Activated naive CD8-positive, alpha-beta T cell treated with anti-CD3 and anti-CD28 coated beads, Interleukin-2, amount 10 ng/mL, durations not matched to agents 7 days and 5 days (primary cell): ENCODE data around the gene FRMD3. TPM values are rescaled to one million over a fixed set of nuclear protein-coding genes. Genes with fewer than 3 reads are reported as not detected.

Experiments
- ATAC-seq: fragments of 150-1000 bp; cut with Tn5 transposase; one replicate; pipeline ENCODE4 v1.10.0; 2021; ENCODE audit warnings: low read depth, moderate library complexity
- POLR2A ChIA-PET: fragments of 350-600 bp; sonication (Branson Sonifier 250); formaldehyde crosslinking; loops from one replicate; lab custom pipeline; 2021; ENCODE audit warnings: antibody characterized with exemption; lab: Charles Lee
- DNase-seq: peaks from one replicate; pipeline ENCODE4 v3.0.0; 2021
- H3K27ac Mint-ChIP-seq: one replicate; pipeline ENCODE4 v1.8.0; 2022; ENCODE audit warnings: mild to moderate bottlenecking, mixed read lengths
- H3K27me3 Mint-ChIP-seq: one replicate; pipeline ENCODE4 v1.8.0; 2022; ENCODE audit warnings: mild to moderate bottlenecking, moderate library complexity, mixed read lengths
- H3K36me3 Mint-ChIP-seq: one replicate; pipeline ENCODE4 v1.8.0; 2021; ENCODE audit warnings: mild to moderate bottlenecking, mixed read lengths
- H3K4me1 Mint-ChIP-seq: one replicate; pipeline ENCODE4 v1.8.0; 2021; ENCODE audit warnings: mixed read lengths
- H3K4me3 Mint-ChIP-seq: one replicate; pipeline ENCODE4 v1.8.0; 2022; ENCODE audit warnings: mild to moderate bottlenecking, moderate library complexity, mixed read lengths
- H3K9me3 Mint-ChIP-seq: one replicate; pipeline ENCODE4 v1.8.0; 2021; ENCODE audit warnings: mixed read lengths
- total RNA-seq, 2 experiments: library from RNA; stranded (reverse); gene quantifications; one replicate each; pipeline ENCODE4 v1.2.3, GENCODE V29; 2021

FRMD3 gene
- total RNA-seq, 2 experiments from 2014 or later = 1.2 TPM

DNA sequence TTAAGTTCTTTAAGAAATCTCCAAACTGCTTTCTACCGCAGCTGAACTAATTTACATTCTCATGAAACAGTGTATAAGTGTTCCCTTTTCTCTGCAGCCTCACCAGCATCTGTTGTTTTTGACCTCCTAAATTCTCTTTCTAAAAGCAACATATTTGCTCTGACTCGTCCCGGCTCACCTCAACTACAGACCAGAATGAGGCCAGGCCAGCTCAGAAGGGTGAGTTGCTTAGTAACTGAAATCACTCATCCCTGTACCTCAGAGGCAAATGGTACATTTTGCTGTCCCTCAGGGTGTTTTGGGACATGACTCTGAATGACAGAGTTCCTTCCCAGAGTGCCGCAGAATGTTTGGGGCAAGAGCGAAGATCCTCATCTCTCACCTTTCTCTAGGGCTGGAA is 127.5 kb downstream of the FRMD3 start:
- H3K9me3 Mint-ChIP-seq = peaks cover 2% of the 10 kb centered on the region
- H3K27me3 Mint-ChIP-seq = no peaks in the 10 kb centered on the region
- ATAC-seq (no peak), DNase-seq (no peak)
- H3K4me1 Mint-ChIP-seq = no peaks in the 10 kb centered on the region
- H3K36me3 Mint-ChIP-seq = peaks cover 3% of the 10 kb centered on the region
- H3K27ac Mint-ChIP-seq = no peak overlapping the region
- POLR2A ChIA-PET = no interaction called here
- no peak overlapping the region for H3K4me3 Mint-ChIP-seq

DNA sequence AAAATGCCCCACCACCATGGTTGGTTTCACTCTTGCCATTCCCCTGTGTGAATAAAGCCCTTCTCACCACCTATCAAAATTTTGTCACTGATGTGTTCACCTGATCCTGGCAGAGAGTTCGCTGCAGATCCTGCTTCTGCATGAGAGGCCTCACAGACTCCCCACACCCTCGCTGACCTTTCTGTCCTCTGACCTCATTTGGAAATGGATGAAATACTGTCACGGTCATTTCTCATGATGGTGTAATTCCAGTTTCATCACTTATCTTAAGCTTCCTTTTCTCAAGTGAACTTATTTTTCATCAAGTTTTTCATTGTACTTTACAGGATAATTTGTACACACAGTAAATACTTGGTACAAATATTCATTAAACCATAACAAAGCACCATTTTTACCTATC is 131.3 kb downstream of the FRMD3 start:
- H3K4me1 Mint-ChIP-seq = no peaks in the 10 kb centered on the region
- POLR2A ChIA-PET = no interaction called here
- no peak overlapping the region for H3K4me3 Mint-ChIP-seq
- no peak for DNase-seq
- H3K9me3 Mint-ChIP-seq = no peaks in the 10 kb centered on the region
- H3K27me3 Mint-ChIP-seq = no peaks in the 10 kb centered on the region
- H3K36me3 Mint-ChIP-seq = no peaks in the 10 kb centered on the region
- H3K27ac Mint-ChIP-seq = no peak overlapping the region
- ATAC-seq = no peak

DNA sequence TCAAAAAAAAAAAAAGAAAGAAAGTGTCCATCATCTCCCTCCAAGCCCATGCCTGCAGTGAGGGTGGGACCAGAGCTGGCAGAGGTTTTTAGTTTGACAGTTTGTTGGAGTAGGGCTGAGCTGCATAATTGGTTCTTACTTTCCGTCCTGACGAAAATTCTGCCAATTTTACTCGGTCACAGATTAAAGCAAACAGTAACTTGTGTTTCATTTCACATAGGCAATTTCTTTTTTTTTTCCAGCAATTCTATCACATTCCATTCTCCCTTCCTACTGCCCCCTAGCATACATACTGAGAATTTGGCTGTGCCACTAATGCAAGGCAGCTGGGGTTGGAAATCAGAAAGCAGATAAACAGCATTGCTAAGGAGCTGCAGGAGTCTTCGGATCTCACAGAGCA is 132.4 kb downstream of the FRMD3 start:
- H3K27ac Mint-ChIP-seq = no peak overlapping the region
- ATAC-seq (no peak), DNase-seq (no peak)
- no peaks in the 10 kb centered on the region for H3K9me3 Mint-ChIP-seq
- POLR2A ChIA-PET = no interaction called here
- no peak overlapping the region for H3K4me3 Mint-ChIP-seq
- peaks cover 2% of the 10 kb centered on the region for H3K27me3 Mint-ChIP-seq
- H3K4me1 Mint-ChIP-seq = no peaks in the 10 kb centered on the region
- H3K36me3 Mint-ChIP-seq = no peaks in the 10 kb centered on the region

DNA sequence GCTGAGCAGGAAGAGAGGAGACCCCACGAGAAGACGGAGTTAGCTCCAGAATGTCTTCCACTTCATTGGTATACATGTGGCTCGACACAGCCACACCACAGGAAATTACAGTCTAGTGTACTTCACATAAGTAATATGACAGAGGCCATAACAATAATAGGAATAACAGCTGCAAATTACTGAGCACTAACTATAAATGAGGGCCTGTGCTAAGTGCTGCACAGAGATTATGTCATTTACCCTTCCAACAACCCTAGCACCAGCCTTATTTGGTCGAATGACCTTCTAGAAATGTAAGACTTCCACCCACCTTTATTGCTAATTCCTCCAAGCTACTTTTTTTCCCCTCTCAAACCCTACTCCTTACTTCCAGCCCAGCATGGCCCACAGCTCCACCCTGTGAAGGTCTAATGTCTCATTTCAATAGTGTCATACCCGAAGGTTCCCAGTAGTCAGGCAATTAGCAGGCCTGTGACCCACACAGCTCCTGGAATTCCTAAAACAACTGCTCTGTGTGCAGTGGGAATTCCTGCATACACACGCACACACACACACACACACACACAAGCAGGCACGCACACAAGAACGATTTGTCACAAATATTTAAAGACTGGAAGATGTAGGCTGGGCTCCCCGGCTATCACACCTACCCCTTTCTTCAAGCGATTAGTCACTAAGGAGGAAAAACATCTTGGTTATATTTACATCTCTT is 134.5 kb downstream of the FRMD3 start:
- DNase-seq (no peak), ATAC-seq (no peak)
- Mint-ChIP-seq H3K4me3 (no peak overlapping the region), H3K9me3 (no peaks in the 10 kb centered on the region), H3K36me3 (no peaks in the 10 kb centered on the region), H3K27ac (no peak overlapping the region), H3K27me3 (peaks cover 7% of the 10 kb centered on the region), H3K4me1 (no peaks in the 10 kb centered on the region)
- POLR2A ChIA-PET = no interaction called here

DNA sequence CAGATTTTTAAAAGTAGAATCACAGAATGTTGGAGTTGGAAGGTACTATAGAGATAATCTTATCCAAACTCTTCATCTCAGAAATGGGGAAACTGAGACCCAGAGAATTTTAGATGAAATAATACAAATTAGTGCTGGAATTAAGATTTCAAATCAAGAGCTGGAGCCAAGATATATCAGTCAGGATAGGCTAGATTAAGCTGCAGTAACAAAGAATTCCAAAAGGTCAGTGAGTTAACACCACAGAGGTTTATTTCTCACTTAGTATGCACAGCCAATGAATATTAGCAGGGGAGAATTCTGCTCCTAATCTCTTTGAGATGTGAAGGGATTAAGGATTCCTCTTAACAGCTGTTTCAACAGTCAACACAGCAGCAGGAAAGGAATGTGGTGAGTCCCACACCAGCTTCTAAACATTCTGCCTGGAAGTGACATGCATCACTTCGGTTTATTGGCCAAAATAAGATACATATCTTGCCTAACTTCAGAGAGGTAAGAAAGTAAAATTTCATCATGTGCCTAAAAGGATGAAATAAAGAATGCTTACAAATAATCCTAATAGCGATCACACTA is 136.8 kb downstream of the FRMD3 start:
- no peaks in the 10 kb centered on the region for H3K9me3 Mint-ChIP-seq
- peaks cover 7% of the 10 kb centered on the region for H3K27me3 Mint-ChIP-seq

DNA sequence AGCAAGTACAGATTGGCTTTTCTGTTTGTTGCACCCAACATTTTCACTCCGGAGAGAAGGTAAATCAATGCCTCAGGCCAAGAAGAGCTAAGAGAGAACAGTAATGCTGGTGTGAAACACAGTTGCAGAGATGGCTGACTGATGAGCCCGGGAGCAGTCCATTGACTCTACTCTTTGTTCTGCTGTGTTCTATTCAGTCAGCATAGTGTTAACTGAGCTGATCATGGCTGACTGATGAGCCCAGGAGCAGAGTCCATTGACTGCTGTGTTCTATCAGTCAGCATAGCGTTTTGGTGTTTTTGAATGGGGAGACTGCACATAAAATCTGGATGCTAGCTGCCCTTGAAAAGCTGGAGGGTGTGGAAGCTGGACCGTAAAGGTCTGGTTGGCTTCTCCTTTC is 141.4 kb downstream of the FRMD3 start:
- POLR2A ChIA-PET = no interaction called here

More for the DNA sequence above, 136.8 kb downstream of the FRMD3 start:
- Mint-ChIP-seq H3K36me3 (no peaks in the 10 kb centered on the region), H3K27ac (no peak overlapping the region), H3K4me1 (no peaks in the 10 kb centered on the region), H3K4me3 (no peak overlapping the region)
- no peak for ATAC-seq
- POLR2A ChIA-PET = no interaction called here
- no peak for DNase-seq

DNA sequence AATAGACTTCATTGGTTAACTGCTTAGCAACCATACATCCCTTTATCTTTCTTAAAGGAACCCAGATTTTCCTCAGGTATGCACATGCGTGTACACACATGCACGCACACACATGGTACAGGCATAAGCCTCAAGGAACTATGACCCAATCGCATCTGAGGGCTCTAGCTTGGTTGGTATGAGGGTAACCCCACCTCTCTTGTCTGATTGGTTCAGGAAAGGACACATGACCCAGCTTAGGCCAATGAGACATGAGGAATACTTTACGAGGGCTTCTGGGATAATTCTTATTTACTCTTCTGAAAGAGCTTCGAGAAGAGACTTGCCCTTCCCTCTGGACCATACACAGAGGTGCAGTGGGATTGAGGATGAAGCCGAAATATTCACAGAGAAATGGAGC is 141.9 kb downstream of the FRMD3 start:
- no peaks in the 10 kb centered on the region for H3K36me3 Mint-ChIP-seq

More for the DNA sequence above, 141.4 kb downstream of the FRMD3 start:
- ATAC-seq = no peak
- Mint-ChIP-seq H3K27me3 (peaks cover 7% of the 10 kb centered on the region), H3K27ac (no peak overlapping the region), H3K4me3 (no peak overlapping the region), H3K36me3 (no peaks in the 10 kb centered on the region), H3K4me1 (no peaks in the 10 kb centered on the region), H3K9me3 (no peaks in the 10 kb centered on the region)
- DNase-seq = no peak

DNA sequence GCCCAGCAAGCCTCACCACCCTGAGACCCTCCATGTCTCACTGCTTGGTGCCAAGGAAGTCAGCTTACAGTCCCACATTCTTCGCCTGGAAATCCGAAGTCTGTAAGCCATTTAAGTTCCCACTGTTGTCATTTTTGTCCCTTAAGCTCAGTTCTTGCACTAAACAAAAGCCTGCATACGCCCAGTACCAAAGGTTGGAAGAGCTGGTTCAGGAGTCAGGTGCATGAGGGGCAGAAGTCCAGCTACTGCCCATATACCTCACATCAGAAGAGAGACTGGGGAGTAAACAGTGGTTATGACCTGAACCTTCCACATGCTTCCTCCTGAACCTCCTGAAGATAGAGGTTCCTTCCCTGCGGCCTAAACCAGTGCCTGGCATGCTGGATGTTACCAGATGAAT is 146.0 kb downstream of the FRMD3 start:
- ATAC-seq = no peak
- Mint-ChIP-seq H3K36me3 (peaks cover 1% of the 10 kb centered on the region), H3K27ac (no peak overlapping the region), H3K9me3 (no peaks in the 10 kb centered on the region), H3K4me1 (no peaks in the 10 kb centered on the region), H3K27me3 (no peaks in the 10 kb centered on the region), H3K4me3 (no peak overlapping the region)
- POLR2A ChIA-PET = no interaction called here
- no peak for DNase-seq

More for the DNA sequence above, 141.9 kb downstream of the FRMD3 start:
- Mint-ChIP-seq H3K4me3 (no peak overlapping the region), H3K27me3 (peaks cover 7% of the 10 kb centered on the region), H3K4me1 (no peaks in the 10 kb centered on the region), H3K27ac (no peak overlapping the region), H3K9me3 (no peaks in the 10 kb centered on the region)
- POLR2A ChIA-PET = no interaction called here
- DNase-seq = no peak
- no peak for ATAC-seq

DNA sequence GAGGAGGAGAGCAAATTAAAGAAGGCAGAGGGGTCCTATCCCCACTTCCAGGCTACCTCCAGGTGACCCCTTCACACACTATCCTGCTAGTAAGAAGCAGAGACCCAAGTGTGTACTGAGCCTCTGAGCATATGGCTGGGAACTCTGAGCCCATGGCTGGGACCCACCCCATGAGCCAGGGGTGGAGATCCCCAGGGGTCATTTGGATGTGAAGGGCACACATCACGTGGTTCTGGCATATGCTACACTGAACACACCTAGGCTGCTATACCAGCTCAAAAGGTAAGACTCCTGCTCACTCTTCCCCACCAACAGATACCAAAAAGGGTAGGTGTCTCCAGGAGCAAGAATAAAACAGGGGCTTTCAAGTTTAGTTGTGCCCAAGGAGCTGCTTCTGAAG is 149.9 kb downstream of the FRMD3 start:
- no peaks in the 10 kb centered on the region for H3K4me1 Mint-ChIP-seq
- H3K27me3 Mint-ChIP-seq = no peaks in the 10 kb centered on the region
- H3K4me3 Mint-ChIP-seq = no peak overlapping the region
- H3K9me3 Mint-ChIP-seq = no peaks in the 10 kb centered on the region
- DNase-seq = no peak
- ATAC-seq = no peak
- H3K27ac Mint-ChIP-seq = no peak overlapping the region
- POLR2A ChIA-PET = no interaction called here
- peaks cover 1% of the 10 kb centered on the region for H3K36me3 Mint-ChIP-seq

DNA sequence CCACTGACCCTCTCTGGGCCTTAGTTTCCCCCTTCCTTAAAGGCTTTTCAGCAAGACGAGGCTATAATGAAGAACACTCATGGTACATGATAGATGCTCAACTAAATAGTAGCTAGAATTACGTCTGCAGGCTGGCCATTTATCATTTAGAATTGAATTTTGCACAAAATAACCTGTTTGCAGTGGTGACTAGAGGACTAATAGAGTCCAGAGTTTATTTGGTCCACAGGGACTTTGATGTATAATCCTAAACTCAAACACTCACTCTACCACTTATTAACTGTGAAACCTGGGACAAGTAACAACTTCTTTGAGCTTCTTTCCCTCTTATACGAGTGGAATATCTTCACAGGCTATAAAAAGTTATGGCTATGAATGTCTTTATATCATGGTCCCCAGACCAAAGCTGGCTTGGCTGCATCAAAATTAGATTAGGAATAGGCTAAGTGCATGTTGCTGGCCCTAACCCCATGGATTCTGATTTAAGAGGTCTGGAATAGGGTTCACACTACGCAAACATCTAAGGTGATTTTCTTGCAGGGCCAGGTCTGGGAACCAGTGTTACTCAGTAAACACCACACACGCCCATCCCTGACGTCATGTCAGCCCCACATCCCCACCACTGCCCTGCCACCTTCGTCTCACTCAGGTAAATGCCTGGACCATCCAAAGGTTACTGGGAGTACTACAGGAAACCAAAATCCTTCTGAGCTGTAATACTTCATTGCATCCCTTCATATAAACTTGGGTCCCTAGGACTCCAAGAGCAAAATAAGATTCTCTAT is 150.6 kb downstream of the FRMD3 start:
- peaks cover 4% of the 10 kb centered on the region for H3K36me3 Mint-ChIP-seq
- ATAC-seq (no peak), DNase-seq (no peak)
- H3K4me3 Mint-ChIP-seq = no peak overlapping the region
- H3K27me3 Mint-ChIP-seq = no peaks in the 10 kb centered on the region
- no peaks in the 10 kb centered on the region for H3K4me1 Mint-ChIP-seq
- no peak overlapping the region for H3K27ac Mint-ChIP-seq
- H3K9me3 Mint-ChIP-seq = peaks cover 3% of the 10 kb centered on the region
- POLR2A ChIA-PET = no interaction called here

DNA sequence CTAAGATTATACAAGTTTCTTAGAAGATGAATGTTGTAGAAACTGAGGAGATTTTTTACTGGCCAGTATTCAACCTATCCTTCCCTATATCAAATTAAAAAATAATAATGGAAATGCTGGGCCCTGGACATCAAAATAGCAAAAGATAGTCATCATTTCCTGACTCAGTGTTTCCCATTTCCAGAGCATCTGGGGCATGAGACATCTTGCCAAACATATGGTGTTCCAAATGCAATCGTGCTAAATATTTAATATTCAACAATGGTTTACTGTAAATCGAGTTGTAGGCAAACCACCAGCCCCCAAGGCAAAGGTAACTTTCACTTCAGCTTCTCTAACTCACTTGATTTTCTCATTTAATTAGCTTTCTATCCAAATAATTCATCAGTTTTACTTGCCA is 152.9 kb downstream of the FRMD3 start:
- H3K4me1 Mint-ChIP-seq = no peaks in the 10 kb centered on the region
- no peak overlapping the region for H3K4me3 Mint-ChIP-seq
- DNase-seq (no peak), ATAC-seq (no peak)
- peaks cover 4% of the 10 kb centered on the region for H3K9me3 Mint-ChIP-seq
- peaks cover 5% of the 10 kb centered on the region for H3K36me3 Mint-ChIP-seq
- H3K27ac Mint-ChIP-seq = no peak overlapping the region
- no peaks in the 10 kb centered on the region for H3K27me3 Mint-ChIP-seq
- POLR2A ChIA-PET = no interaction called here

DNA sequence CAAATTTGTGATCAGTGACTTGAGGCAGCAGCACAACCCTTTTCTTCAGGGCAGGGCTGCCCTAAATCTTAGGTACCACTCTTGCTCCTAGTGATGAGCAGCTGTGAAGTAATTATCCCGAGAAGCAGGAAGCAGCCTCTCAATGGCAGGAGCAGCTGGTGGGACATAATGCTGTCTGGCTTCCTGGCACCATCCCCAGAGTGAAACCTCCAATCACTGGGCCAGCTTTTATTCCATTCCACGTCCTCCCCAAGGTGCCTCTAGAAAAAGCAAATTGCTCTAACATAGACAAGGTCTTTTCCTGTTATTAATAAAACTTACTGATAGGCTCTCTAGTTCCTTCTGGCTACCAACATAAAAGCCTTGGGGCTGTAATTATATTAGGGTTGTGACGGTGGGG is 154.0 kb downstream of the FRMD3 start:
- peaks cover 4% of the 10 kb centered on the region for H3K9me3 Mint-ChIP-seq
- H3K27me3 Mint-ChIP-seq = no peaks in the 10 kb centered on the region
- DNase-seq = no peak
- peaks cover 5% of the 10 kb centered on the region for H3K36me3 Mint-ChIP-seq
- POLR2A ChIA-PET = no interaction called here
- no peaks in the 10 kb centered on the region for H3K4me1 Mint-ChIP-seq
- no peak for ATAC-seq
- H3K27ac Mint-ChIP-seq = no peak overlapping the region
- no peak overlapping the region for H3K4me3 Mint-ChIP-seq

DNA sequence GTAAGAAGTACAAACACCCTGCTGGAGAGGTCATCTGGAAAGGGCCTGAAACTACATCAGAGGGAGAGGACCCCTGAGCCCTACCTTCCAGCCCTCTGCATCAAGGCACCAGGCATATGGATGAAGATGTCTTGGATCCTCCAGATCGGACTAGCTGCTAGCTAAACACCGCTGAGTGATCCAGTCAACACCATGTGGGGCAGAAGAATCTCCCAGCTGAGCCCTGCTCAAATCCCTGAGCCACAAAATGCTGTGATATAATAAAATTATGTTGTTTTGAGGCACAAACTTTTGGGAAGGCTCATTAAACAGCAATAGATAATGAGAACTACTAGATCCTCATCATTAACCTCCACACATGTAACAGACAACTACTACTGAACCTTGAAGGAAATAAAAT is 155.2 kb downstream of the FRMD3 start:
- Mint-ChIP-seq H3K4me3 (no peak overlapping the region), H3K4me1 (no peaks in the 10 kb centered on the region), H3K27me3 (no peaks in the 10 kb centered on the region), H3K36me3 (peaks cover 3% of the 10 kb centered on the region), H3K9me3 (peaks cover 4% of the 10 kb centered on the region), H3K27ac (no peak overlapping the region)
- no peak for ATAC-seq
- POLR2A ChIA-PET = no interaction called here
- DNase-seq = no peak

DNA sequence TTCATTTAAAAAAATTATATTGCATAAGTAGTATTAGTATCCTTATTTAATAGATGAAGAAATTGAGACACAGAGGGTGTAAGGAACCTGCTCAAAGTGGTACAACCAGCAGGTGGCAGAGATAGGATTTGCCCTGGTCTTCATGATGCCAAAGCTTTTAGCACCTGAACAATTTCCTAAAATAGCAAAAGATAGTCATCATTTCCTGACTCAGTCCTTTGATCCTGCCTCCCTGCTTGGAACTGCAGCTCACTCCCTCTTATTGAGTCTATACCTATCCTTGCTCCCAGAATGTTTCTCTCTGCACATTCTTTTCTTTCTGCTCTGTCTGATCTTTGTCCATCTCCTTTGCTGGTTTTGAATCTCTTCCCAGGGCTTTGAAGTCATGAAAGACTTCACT is 155.8 kb downstream of the FRMD3 start:
- Mint-ChIP-seq H3K9me3 (peaks cover 4% of the 10 kb centered on the region), H3K4me1 (no peaks in the 10 kb centered on the region), H3K36me3 (peaks cover 3% of the 10 kb centered on the region), H3K4me3 (no peak overlapping the region), H3K27ac (no peak overlapping the region), H3K27me3 (no peaks in the 10 kb centered on the region)
- POLR2A ChIA-PET = no interaction called here
- DNase-seq (no peak), ATAC-seq (no peak)
